HFF-Myc (cell line): ENCODE results near the gene SAP30BP.

Experiments used
- DNase-seq: peaks from one replicate; pipeline ENCODE4 v3.0.0-alpha.2; 2011; ENCODE audit warnings: low read depth; ENCODE audit errors: extremely low read depth
- H3K4me3 ChIP-seq: replicated peaks from 2 replicates; pipeline ENCODE4 v1.5.1; 2011; ENCODE audit warnings: low read depth, mild to moderate bottlenecking, control low read depth, low read length
- TF ChIP-seq, protein P1 (sequence below): IDR thresholded peaks from 2 replicates; pipeline ENCODE4 v1.5.1; 2012; ENCODE audit warnings: mild to moderate bottlenecking, low read depth, low read length, control low read depth; ENCODE audit errors: missing control alignments

Gene SAP30BP

DNA sequence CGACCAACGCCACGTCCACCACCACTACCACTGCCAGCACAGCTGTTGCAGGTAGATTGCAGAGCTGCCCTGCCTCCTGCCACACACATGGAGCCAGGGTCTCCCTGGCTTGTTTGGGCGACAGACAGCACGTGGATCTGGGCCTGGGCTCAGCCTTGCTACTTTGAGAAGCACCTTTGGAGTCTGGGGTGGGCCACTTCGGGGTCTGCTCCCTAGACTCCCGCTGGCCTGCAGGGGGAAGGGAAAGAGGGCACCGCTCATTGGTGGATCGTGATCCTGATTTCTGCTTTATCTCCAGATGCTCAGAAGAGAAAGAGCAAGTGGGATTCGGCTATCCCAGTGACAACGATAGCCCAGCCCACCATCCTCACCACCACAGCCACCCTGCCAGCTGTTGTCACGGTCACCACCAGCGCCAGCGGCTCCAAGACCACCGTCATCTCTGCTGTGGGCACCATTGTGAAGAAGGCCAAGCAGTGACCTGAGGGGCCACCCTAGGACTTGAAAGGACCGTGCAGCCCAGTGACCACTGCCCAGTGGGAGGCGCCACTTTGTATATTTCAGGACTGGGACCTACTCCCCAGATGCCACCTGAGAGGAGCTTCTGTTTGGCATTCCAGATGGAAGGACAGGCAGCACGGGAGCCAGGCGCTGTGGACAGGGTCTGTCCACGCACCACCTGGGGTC lies 39.0 kb downstream of the SAP30BP start:
- no peak overlapping the region for H3K4me3 ChIP-seq
- TF ChIP-seq, protein P1, sequence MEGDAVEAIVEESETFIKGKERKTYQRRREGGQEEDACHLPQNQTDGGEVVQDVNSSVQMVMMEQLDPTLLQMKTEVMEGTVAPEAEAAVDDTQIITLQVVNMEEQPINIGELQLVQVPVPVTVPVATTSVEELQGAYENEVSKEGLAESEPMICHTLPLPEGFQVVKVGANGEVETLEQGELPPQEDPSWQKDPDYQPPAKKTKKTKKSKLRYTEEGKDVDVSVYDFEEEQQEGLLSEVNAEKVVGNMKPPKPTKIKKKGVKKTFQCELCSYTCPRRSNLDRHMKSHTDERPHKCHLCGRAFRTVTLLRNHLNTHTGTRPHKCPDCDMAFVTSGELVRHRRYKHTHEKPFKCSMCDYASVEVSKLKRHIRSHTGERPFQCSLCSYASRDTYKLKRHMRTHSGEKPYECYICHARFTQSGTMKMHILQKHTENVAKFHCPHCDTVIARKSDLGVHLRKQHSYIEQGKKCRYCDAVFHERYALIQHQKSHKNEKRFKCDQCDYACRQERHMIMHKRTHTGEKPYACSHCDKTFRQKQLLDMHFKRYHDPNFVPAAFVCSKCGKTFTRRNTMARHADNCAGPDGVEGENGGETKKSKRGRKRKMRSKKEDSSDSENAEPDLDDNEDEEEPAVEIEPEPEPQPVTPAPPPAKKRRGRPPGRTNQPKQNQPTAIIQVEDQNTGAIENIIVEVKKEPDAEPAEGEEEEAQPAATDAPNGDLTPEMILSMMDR: no peak

DNA sequence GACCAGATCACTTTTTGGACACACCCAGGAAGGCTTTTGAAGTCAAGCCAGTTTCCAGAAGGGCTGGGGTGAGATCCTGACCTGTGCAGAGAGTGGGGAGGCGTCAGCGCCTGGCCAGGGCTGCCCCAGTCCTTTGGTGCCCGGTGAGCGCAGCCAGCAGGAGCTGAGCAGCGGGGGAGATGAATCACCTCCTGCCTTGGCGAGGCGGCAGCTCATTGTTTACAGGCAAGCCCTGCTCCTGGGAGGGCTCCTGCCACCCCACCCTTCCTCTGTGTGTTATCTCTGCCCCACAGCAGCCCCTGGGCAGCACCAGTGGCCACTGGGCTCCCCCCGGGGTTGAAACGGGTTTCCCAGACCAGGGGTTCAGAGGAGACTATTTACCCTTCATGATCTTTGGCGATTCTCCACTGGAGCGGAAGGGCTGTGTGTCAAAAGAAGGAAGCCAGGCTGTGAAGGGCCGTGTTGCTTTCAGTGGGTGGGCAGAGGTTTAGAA lies 40.0 kb downstream of the SAP30BP start:
- no peak for DNase-seq
- TF ChIP-seq, protein P1: no peak
- no peak overlapping the region for H3K4me3 ChIP-seq

More for the DNA sequence above, 39.0 kb downstream of the SAP30BP start:
- DNase-seq: no peak

DNA sequence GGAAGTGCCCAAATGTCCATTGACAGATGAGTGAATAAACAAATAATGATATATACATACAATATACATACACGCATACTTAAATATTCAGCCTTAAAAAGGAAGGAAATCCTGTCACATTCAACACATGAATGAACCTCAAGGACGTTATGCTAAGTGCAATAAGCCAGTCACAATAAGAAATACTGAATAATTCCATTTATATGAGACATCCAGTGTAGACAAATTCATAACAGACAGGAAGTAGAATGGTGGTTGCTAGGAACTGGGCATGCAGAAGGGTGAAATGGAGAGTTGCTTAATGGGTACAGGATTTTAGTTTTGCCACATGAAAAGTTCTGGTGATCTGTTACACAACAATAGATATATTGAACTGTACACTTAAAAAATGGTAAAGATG lies 45.3 kb downstream of the SAP30BP start:
- no peak for DNase-seq
- TF ChIP-seq, protein P1: no peak
- no peak overlapping the region for H3K4me3 ChIP-seq

DNA sequence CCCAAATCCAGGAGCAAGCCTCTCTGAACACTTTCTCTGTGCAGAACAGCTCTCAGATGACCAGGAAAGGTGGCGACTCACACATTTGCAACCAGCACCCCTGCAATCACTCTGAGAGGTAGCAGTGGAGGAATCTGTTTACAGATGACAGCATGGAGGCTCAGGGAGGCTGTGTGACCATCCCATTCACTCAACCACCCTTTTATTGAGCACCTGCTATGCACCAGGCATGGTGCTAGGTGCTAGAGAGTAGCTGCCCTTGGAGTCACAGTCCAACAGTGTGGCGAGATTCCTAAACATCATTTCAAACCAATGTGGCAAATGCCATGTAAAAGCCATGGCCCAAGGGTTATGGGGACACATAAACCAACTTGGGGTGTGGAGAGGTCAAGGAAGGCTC lies 52.6 kb downstream of the SAP30BP start:
- TF ChIP-seq, protein P1: no peak
- DNase-seq: no peak
- no peak overlapping the region for H3K4me3 ChIP-seq

DNA sequence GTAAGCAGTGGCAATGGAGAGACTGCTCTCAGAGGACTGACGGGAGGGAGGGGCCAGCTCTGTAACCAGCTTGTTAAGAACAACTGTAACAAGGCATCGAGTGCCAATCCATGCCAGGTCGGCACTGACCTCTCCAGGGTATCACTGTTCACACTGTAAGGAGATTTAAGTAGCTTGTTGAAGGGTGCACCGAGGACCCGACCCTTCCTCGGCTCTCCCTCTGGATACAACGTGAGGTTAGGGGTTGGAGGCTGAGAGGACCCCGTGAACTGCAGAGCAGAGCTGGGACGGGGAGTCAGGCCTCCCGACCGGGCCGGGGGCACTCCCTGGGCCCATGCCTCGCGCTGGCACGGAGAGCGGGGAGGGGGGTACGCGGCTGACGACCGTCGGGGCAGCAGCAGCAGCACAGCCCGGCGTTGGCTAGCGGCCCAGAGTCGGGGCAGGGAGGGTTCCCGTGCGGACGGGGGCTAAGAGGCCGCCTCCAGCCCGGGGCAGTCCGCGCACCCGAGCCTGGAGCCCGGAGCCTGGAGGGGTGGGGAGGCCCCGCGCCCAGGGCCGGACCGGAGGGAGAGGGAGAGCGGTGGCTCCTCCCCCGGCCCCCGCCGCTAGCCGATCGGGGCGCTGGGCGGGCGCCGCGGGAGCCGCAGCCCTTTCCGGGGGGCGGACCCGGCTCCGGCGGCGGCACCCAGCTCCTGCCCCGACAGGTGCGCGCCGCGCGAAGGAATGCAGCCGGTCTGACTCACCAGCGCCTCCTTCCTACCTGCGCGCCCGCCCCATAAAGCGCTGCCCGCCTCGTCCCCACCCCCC lies 53.7 kb downstream of the SAP30BP start, which contains the start of gene ITGB4:
Gene ITGB4 (plus strand): TSS at position 804 of the 807 bp plus-strand sequence. CDS start 3,245 bp downstream, outside the sequence.
- no peak for DNase-seq
- TF ChIP-seq, protein P1: no peak
- peak within 1 kb of the TSS; percentile 16 for H3K4me3 ChIP-seq

DNA sequence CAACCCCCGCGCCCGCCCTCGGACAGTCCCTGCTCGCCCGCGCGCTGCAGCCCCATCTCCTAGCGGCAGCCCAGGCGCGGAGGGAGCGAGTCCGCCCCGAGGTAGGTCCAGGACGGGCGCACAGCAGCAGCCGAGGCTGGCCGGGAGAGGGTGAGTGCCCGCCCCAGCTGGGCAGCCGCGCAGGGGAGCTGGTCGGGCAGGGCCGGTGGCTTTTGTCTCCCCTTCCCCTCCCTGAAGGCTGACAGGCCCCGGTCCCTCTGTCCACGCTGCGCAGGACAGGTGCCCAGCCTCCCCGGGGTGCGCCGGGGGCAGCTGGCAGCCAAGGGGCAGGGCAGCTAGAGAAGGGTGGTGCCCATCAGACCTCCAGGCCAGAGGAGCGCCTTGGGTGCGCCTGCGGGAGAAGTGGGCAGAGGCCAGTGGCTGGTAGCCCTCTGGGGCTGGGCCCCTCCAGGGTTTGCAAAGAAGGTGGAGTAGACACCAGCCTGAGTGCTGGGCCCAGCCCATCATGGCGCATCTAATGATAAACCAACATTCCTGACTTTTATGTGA lies 54.4 kb downstream of the SAP30BP start:
- no peak for DNase-seq
- no peak overlapping the region for H3K4me3 ChIP-seq
- TF ChIP-seq, protein P1: no peak
